MM.1S (cell line): ENCODE measurements around the gene ALDH1L2.

ENCODE experiments used
- CTCF ChIP-seq: fragments of 300-600 bp; sonication (generic); IDR thresholded peaks from 2 replicates; pipeline ENCODE4 v1.5.1; 2016; ENCODE audit warnings: antibody characterized with exemption, low read length, mixed read lengths
- EZH2 ChIP-seq: fragments of 300-600 bp; sonication (generic); optimal IDR thresholded peaks from 2 replicates; pipeline ENCODE3; 2017; ENCODE audit warnings: low read depth, mild to moderate bottlenecking, antibody characterized with exemption, low read length, mixed read lengths
- EZH2phosphoT487 ChIP-seq: fragments of 300-600 bp; sonication (generic); IDR thresholded peaks from 2 replicates; pipeline ENCODE4 v1.6.1; 2018; ENCODE audit warnings: antibody characterized with exemption, low read length

GRCh38 chr12:105040476-105040875, 43.8 kb downstream of the ALDH1L2 start:
- TF ChIP-seq CTCF (no peak), EZH2 (no peak), EZH2phosphoT487 (no peak)
